ENCODE data around the gene MZB1. TPM values are rescaled to one million over a fixed set of nuclear protein-coding genes. Genes with fewer than 3 reads are reported as not detected.

MZB1 gene, protein sequence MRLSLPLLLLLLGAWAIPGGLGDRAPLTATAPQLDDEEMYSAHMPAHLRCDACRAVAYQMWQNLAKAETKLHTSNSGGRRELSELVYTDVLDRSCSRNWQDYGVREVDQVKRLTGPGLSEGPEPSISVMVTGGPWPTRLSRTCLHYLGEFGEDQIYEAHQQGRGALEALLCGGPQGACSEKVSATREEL
- total RNA-seq, result 10 to 100 TPM in 1 of 4 donors, 1 to 10 TPM in 1, under 1 TPM in 2; 0.49 to 11.0 (median 2.0) TPM

- intact Hi-C loops (cut with DNase I), result loop anchor here (5.0 kb wide), 1 partner anchor 48 kb away; the partner anchor contains the start of gene PAIP2
- peak within 1 kb of the TSS in 3 of 4 donors; percentile 24 to 80 (median 60) for H3K27ac ChIP-seq
- peaks cover 46 to 75% (median 49%) of the 10 kb centered on the region in 3 donors for H3K4me1 ChIP-seq
- H3K36me3 ChIP-seq, result no peaks in the 10 kb centered on the region
- peak within 1 kb of the TSS in 1 of 4 donors; percentile 29 for H3K4me3 ChIP-seq
- no peaks in the 10 kb centered on the region for H3K9me3 ChIP-seq
- 55 to 78% methylated on average over 8 to 10 of the region's 11 CpGs for WGBS, 2 donors
- DNase-seq, result no peak
- peak in 1 of 4 donors; percentile 52 for TF ChIP-seq POLR2A (IDR thresholded peaks at IDR 0.05)
- TF ChIP-seq CTCF (IDR thresholded peaks at IDR 0.05), result no peak
- peaks cover 0 to 32% (median 0%) of the 10 kb centered on the region in 4 donors for H3K27me3 ChIP-seq
These were observed at the start of gene MZB1 for GRCh38 chr5:139389701-139390638. Gene MZB1 (minus strand): TSS chr5:139389913. CDS start chr5:139389856, 57 bp downstream.

DNA sequence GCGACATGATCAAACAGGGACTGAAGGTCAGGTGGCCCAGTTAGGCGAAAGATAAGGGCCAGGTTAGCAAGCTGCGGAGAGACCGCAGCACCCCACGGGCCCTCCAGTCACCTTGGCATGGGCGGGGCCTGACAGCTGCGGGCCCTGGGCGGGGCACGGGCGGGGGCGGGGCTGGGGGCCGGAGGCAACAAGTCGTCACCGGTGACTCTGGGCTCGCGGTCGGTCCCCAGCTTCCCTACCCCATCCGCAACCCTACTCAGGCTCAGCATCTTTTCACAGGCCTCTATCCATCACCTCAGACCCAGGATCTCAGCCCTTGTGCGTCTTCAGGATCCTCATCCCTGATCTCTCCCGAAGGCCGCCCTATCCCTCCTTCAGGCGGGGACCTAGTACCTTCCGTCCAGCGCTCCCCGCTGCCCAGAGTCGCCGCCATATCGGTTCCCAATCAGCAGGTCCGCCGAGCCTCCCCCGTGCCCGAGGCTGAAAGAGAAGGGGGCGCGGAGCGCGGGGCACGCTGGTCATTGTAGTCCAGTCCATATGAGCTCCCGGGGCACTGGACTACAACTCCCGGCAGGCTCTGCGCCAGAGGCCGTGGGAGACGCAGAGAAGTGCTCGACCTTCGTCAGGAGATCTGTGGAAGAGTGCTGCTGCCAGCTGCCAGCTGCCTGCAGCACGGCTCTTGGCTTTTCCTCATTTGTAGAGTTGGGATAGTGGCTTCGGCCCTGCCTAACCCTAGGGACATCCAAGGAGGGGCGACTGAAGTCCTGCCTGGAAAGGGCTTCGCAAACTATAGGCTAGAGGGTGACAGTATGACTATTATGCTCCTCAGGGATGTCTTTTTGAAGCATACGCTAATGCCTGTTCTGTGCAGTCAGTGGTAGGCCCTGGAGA, 49.5 kb upstream of the MZB1 start, which contains the start of gene DNAJC18:
Gene DNAJC18 (minus strand): TSS at position 513 of the 891 bp plus-strand sequence. CDS start 80 bp downstream, at position 433.
- TF ChIP-seq POLR2A (IDR thresholded peaks at IDR 0.05) (peak in 1 of 4 donors; percentile 32), CTCF (IDR thresholded peaks at IDR 0.05) (peak in 1 of 6 experiments; percentile 16)
- peak; percentile 60 for DNase-seq
- H3K9me3 ChIP-seq, result no peaks in the 10 kb centered on the region
- H3K27ac ChIP-seq, result peak within 1 kb of the TSS; percentile 90 to 98 (median 94)
- 0 to 9% methylated on average over 13 to 17 of the region's 49 CpGs for WGBS, 2 donors
- H3K27me3 ChIP-seq, result no peaks in the 10 kb centered on the region
- H3K4me3 ChIP-seq, result peak within 1 kb of the TSS; percentile 61 to 87 (median 78)
- H3K36me3 ChIP-seq, result peaks cover 0 to 10% (median under 1%) of the 10 kb centered on the region in 3 donors
- H3K4me1 ChIP-seq, result peaks cover 7 to 27% (median 11%) of the 10 kb centered on the region in 3 donors
- intact Hi-C loops (cut with DNase I), result no loop called here

- TF ChIP-seq CTCF (IDR thresholded peaks at IDR 0.05), result no peak
- TF ChIP-seq POLR2A (IDR thresholded peaks at IDR 0.05), result no peak
- DNase-seq, result no peak
- Histone ChIP-seq H3K27ac (peak overlapping the region; percentile 90 to 98 (median 94)), H3K27me3 (no peaks in the 10 kb centered on the region), H3K36me3 (peaks cover 0 to 16% (median 4%) of the 10 kb centered on the region in 3 donors), H3K9me3 (no peaks in the 10 kb centered on the region), H3K4me1 (peaks cover 7 to 21% (median 11%) of the 10 kb centered on the region in 3 donors), H3K4me3 (peak overlapping the region; percentile 61 to 87 (median 78))
- intact Hi-C loops (cut with DNase I), result no loop called here
- WGBS, 2 donors, result 25 to 47% methylated on average over 5 to 6 of the region's 8 CpGs
These were observed 48.9 kb upstream of the MZB1 start for GRCh38 chr5:139438707-139439012.

DNA sequence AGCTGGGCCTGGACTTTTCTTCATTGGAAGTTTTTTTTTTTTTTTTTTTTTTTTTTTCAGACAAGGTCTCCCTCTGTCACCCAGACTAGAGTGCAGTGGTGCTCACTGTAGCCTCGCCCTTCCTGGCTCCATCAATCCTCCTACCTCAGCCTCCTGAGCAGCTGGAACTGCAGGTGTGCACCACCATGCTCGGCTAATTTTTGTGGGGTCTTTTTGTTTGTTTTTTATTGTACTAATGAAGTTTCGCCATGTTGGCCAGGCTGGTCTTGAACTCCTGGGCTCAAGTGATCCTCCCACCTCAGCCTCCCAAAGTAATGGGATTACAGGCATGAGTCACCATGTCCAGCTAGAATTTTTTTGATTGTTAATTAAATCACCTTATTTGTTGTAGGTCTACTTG, 46.0 kb upstream of the MZB1 start:
- Histone ChIP-seq H3K9me3 (no peaks in the 10 kb centered on the region), H3K27ac (no peak overlapping the region), H3K27me3 (no peaks in the 10 kb centered on the region), H3K4me1 (peaks cover 7 to 19% (median 11%) of the 10 kb centered on the region in 3 donors), H3K36me3 (peaks cover 0 to 38% (median 4%) of the 10 kb centered on the region in 3 donors), H3K4me3 (no peak overlapping the region)
- intact Hi-C loops (cut with DNase I), result no loop called here
- no peak for DNase-seq
- no peak for TF ChIP-seq CTCF (IDR thresholded peaks at IDR 0.05)
- TF ChIP-seq POLR2A (IDR thresholded peaks at IDR 0.05), result no peak
- 93 to 98% methylated on average over 3 of the region's 3 CpGs for WGBS, 2 donors

Measured in esophagus squamous epithelium (tissue), 5 donors.